Heart left ventricle (tissue), 16 donors: ENCODE measurements around the gene DNAJB12. TPM values are rescaled to one million over a fixed set of nuclear protein-coding genes. Genes with fewer than 3 reads are reported as not detected.
A peak's percentile ranks its signal among the peaks of the same experiment; 100 is the strongest.
"Not testable (repeated sequence)": the region's sequence is repeated elsewhere in the genome, so short reads cannot be mapped to it uniquely, and the experiment has no call there.

Experiments used
- ATAC-seq, 4 donors: fragments of 200-7000 bp; cut with Tn5 transposase; one replicate each; pipeline ENCODE4 v1.9.1; 2020 to 2022; ENCODE audit warnings: moderate library complexity in 4 of 4, mild to moderate bottlenecking in 3 of 4, moderate number of reproducible peaks in 1 of 4
- DNase-seq, 5 donors: peaks; one replicate each; pipeline ENCODE4 v3.0.0-alpha.2; 2020
- H3K27ac ChIP-seq, 12 donors: fragments of 200-600 bp; sonication (generic) in 4 of 12; one replicate each; pipeline versions ENCODE4 v1.5.0 to v1.8.0; 2016 to 2022; ENCODE audit warnings: mild to moderate bottlenecking in 2 of 12
- H3K27me3 ChIP-seq, 9 donors: fragments of 200-600 bp; sonication (generic) in 2 of 9; one replicate each; pipeline versions ENCODE4 v1.5.1 to v1.8.0; 2016 to 2022; ENCODE audit warnings: mild to moderate bottlenecking in 3 of 9
- H3K36me3 ChIP-seq, 9 donors: fragments of 200-600 bp; sonication (generic) in 2 of 9; one replicate each; pipeline versions ENCODE4 v1.5.0 to v1.8.0; 2018 to 2022; ENCODE audit warnings: mild to moderate bottlenecking in 2 of 9
- H3K4me1 ChIP-seq, 12 donors: fragments of 200-600 bp; sonication (generic) in 4 of 12; one replicate each; pipeline versions ENCODE4 v1.5.0 to v1.8.0; 2016 to 2022; ENCODE audit warnings: mild to moderate bottlenecking in 3 of 12
- H3K4me3 ChIP-seq, 12 donors: fragments of 200-600 bp; sonication (generic) in 4 of 12; one replicate each; pipeline versions ENCODE4 v1.5.0 to v1.8.0; 2017 to 2022; ENCODE audit warnings: mild to moderate bottlenecking in 9 of 12, moderate library complexity in 4 of 12
- H3K9me3 ChIP-seq, 12 donors: fragments of 200-600 bp; sonication (generic) in 4 of 12; one replicate each; pipeline versions ENCODE4 v1.5.0 to v1.8.0; 2016 to 2022; ENCODE audit warnings: mild to moderate bottlenecking in 1 of 12
- POLR2A ChIP-seq, 2 donors: fragments of 450-650 bp; IDR thresholded peaks; one replicate each; pipeline ENCODE4 v1.6.1; 2017; ENCODE audit warnings: antibody characterized with exemption in 2 of 2, mild to moderate bottlenecking in 2 of 2, moderate library complexity in 2 of 2
- WGBS, 4 donors: extraction: QIAGEN DNeasy Blood & Tissue Kit in 2 of 4; methylation state at CpG; one replicate each; pipeline versions ENCODE4 v1.1.5 to v1.1.7; 2013 to 2018; 5-methylcytosine and 5-hydroxymethylcytosine counted together
- intact Hi-C, 10 donors: fragments of 100-400 bp; cut with DNase I; formaldehyde crosslinking; loops; one replicate each; pipeline versions ENCODE4 v1.11.1 to v1.14.2; 2022
- polyA plus RNA-seq, 2 donors: library from polyadenylated mRNA; stranded (reverse); fragments of 200-250 nt; gene quantifications; one replicate each; pipeline ENCODE4 v1.2.3, GENCODE V29; 2013
- total RNA-seq, 9 donors: library from RNA; depleted of rRNA in 2 of 9; stranded (reverse); fragments of >200 nt in 2 of 9; fragmentation: NEBNext Ultra II Directional in 3 of 9; extraction: Animal tissue kit (Norgen Biotek cat#: 25700) in 3 of 9; gene quantifications; one replicate each; pipeline versions ENCODE4 v1.1.0 to v1.2.4, GENCODE V29; 2016 to 2023
- TF ChIP-seq, protein P1 (sequence below), 12 donors: fragments of 200-600 bp; sonication (generic) in 4 of 12; IDR thresholded peaks; one replicate each; pipeline versions ENCODE4 v1.5.0 to v1.8.0; 2018 to 2022; ENCODE audit warnings: antibody characterized with exemption in 12 of 12, mild to moderate bottlenecking in 5 of 12
- donor health status: ischemic (EF 13 %, LVEDD 7.1; RV severe dilation, severe dysfunction).
- donor health status: healthy with polysubstance abuse.
- donor health status: DM: no; HTN: yes; CAD: no.
- donor health status: DM: no; HTN: no; CAD: no.
- donor health status: ischemic (EF 25% LVEDD 6.9; RV normal size, moderate dysfunction).
- donor health status: ischemic (EF 25% LVEDD 5.7; RV mildly dilated, moderate dysfunction).
- donor health status: healthy.
- donor health status: DM: yes; HTN: yes; CAD: no.
- donor health status: ischemic (EF 35%, LVEDD 5.7; RV mildly dilated, moderate dysfunction).
- donor health status: nonischemic (EF 11% LVEDD 7.7; RV severe dilation, severe dysfunction).
- donor health status: DM: yes; HTN: yes; CAD: no.
- donor health status: PGD.
- donor health status: ischemic (EF 29% LVEDD 5.4; RV normal size, mild dysfunction).
- donor health status: nonischemic (EF 23%, LVEDD 6.1; RV moderate dilation, normal function).

The DNAJB12 gene
- total and polyA plus RNA-seq, 11 donors = 21.1 to 42.5 (median 29.1) TPM

DNA sequence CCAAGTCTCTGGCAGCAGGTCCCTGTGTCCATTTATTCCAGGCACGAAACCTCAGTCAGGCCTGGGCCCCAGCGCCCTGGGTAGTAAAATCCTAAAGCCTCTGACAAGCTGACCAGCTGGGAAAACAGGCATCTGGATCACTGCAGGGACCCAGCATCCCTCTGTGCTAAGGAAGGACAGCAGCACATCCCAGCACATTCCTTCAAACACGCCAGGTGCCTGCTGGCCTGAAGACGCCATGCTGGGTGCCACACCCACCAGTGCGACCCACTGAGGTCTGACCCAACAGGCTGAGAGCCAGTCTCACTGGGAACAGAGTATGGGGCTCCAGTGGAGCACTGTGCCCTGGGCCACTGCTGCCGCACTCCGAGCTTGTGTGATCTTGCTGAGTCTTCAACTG, 6.4 kb downstream of the DNAJB12 start:
- intact Hi-C loops = no loop called here
- peaks cover 0 to 68% (median 53%) of the 10 kb centered on the region in 9 donors for H3K36me3 ChIP-seq

DNA sequence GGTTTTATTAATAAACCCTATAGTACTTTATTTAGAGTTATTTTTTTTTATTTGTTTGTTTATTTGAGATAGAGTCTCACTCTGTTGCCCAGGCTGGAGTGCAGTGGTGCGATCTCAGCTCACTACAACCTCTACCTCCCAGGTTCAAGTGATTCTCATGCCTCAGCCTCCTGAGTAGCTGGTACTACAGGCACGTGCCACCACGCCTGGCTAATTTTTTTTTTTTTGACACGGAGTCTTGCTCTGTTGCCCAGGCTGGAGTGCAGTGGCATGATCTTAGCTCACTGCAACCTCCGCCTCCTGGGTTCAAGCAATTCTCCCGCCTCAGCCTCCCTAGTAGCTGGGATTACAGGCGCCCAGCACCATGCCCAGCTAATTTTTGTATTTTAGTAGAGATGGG, 8.6 kb downstream of the DNAJB12 start:
- peaks cover 0 to 78% (median 69%) of the 10 kb centered on the region in 9 donors for H3K36me3 ChIP-seq
- WGBS, 4 donors = 91 to 98% (median 96%) methylated on average over 7 of the region's 7 CpGs
- H3K9me3 ChIP-seq, intact Hi-C loops, H3K27ac ChIP-seq, H3K27me3 ChIP-seq, H3K4me3 ChIP-seq, ATAC-seq, DNase-seq: not testable (repeated sequence)
- peaks cover 0 to 13% (median under 1%) of the 10 kb centered on the region in 12 donors for H3K4me1 ChIP-seq

More for the DNA sequence above, 6.4 kb downstream of the DNAJB12 start:
- Histone ChIP-seq H3K4me3 (no peak overlapping the region), H3K27me3 (no peaks in the 10 kb centered on the region), H3K27ac (no peak overlapping the region), H3K4me1 (peaks cover 0 to 34% (median 21%) of the 10 kb centered on the region in 12 donors), H3K9me3 (no peaks in the 10 kb centered on the region)
- WGBS, 4 donors = 83 to 95% (median 92%) methylated on average over 4 to 7 of the region's 7 CpGs
- no peak for DNase-seq
- no peak for ATAC-seq
- TF ChIP-seq, protein P1, sequence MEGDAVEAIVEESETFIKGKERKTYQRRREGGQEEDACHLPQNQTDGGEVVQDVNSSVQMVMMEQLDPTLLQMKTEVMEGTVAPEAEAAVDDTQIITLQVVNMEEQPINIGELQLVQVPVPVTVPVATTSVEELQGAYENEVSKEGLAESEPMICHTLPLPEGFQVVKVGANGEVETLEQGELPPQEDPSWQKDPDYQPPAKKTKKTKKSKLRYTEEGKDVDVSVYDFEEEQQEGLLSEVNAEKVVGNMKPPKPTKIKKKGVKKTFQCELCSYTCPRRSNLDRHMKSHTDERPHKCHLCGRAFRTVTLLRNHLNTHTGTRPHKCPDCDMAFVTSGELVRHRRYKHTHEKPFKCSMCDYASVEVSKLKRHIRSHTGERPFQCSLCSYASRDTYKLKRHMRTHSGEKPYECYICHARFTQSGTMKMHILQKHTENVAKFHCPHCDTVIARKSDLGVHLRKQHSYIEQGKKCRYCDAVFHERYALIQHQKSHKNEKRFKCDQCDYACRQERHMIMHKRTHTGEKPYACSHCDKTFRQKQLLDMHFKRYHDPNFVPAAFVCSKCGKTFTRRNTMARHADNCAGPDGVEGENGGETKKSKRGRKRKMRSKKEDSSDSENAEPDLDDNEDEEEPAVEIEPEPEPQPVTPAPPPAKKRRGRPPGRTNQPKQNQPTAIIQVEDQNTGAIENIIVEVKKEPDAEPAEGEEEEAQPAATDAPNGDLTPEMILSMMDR (IDR thresholded peaks at IDR 0.05) = no peak
- no peak for TF ChIP-seq POLR2A (IDR thresholded peaks at IDR 0.05)

- H3K36me3 ChIP-seq = peaks cover 0 to 80% (median 73%) of the 10 kb centered on the region in 9 donors
- TF ChIP-seq, protein P1 (IDR thresholded peaks at IDR 0.05) = no peak
- TF ChIP-seq POLR2A (IDR thresholded peaks at IDR 0.05) = no peak
- H3K4me3 ChIP-seq = no peak overlapping the region
- no peak overlapping the region for H3K27ac ChIP-seq
- no peaks in the 10 kb centered on the region for H3K9me3 ChIP-seq
- ATAC-seq (no peak), DNase-seq (no peak)
- WGBS, 4 donors = 83 to 97% (median 87%) methylated on average over 6 to 11 of the region's 11 CpGs
- H3K4me1 ChIP-seq = peaks cover 0 to 15% (median 4%) of the 10 kb centered on the region in 12 donors
- H3K27me3 ChIP-seq = no peaks in the 10 kb centered on the region
- intact Hi-C loops = loop anchor here in 1 of 10 donors (5.0 kb wide), 1 partner anchor 393 kb away; no protein-coding TSS in a partner anchor
These were observed 9.8 kb downstream of the DNAJB12 start for GRCh38 chr10:72344932-72345331.

- no peak overlapping the region for H3K27ac ChIP-seq
- WGBS, 4 donors = 90 to 92% (median 91%) methylated on average over 5 of the region's 5 CpGs
- H3K9me3 ChIP-seq = no peaks in the 10 kb centered on the region
- peaks cover 0 to 82% (median 73%) of the 10 kb centered on the region in 9 donors for H3K36me3 ChIP-seq
- ATAC-seq (no peak), DNase-seq (no peak)
- H3K4me3 ChIP-seq = no peak overlapping the region
- H3K27me3 ChIP-seq = no peaks in the 10 kb centered on the region
- intact Hi-C loops = loop anchor here in 1 of 10 donors (5.0 kb wide), 1 partner anchor 391 kb away; no protein-coding TSS in a partner anchor
- no peak for TF ChIP-seq POLR2A (IDR thresholded peaks at IDR 0.05)
- H3K4me1 ChIP-seq = peaks cover 0 to 10% (median 4%) of the 10 kb centered on the region in 12 donors
These were observed 11.8 kb downstream of the DNAJB12 start for GRCh38 chr10:72342911-72343310.

DNA sequence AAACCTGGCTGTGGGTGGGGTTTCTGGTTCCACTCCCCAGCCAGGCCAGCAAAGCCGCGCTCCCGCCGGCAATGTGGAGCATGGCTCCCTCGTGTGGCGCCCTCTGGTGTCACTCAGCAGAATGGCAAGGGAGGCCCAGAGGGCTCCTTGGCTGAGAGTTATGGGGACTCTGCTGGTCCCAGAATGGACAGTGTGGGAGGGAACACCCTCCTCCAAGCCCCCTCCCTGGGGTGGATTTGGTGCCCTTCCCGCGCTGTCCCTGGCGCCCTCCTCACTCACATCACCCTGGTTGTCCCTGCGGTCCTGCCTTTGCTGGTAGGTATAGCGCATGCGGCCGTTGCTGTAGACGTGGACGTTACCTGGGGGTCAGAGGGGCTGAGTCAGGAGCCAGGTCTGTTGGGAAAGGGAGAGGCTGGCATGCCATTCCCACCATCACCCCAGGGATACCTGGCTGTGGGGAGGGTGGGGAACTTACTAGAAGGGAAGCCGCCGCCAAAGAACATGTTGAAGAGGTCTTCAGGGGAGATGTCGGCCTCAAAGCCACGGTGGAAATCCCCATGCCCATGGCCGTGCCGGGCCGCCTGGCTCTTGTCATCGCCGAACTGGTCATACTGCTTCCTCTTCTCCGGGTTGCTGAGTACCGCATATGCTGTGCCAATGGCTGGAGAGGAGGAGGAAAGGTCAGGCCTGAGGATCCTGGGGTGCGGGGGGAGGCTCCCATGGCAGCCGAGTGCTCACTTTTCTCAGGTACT, 14.0 kb downstream of the DNAJB12 start:
- peak in 4 of 5 donors; percentile 70 to 85 (median 74) for DNase-seq
- Histone ChIP-seq H3K27me3 (no peaks in the 10 kb centered on the region), H3K27ac (peak overlapping the region in 1 of 12 donors; percentile 23), H3K4me3 (no peak overlapping the region), H3K4me1 (peaks cover 4 to 27% (median 20%) of the 10 kb centered on the region in 12 donors), H3K36me3 (peaks cover 0 to 89% (median 78%) of the 10 kb centered on the region in 9 donors), H3K9me3 (no peaks in the 10 kb centered on the region)
- intact Hi-C loops = loop anchor here in 2 of 10 donors (2.0 to 5.0 kb wide), 2 partner anchors 292 to 388 kb away; no protein-coding TSS in a partner anchor
- TF ChIP-seq POLR2A (IDR thresholded peaks at IDR 0.05) = no peak
- TF ChIP-seq, protein P1 (IDR thresholded peaks at IDR 0.05) = peak; percentile 85 to 98 (median 93)
- WGBS, 4 donors = 69 to 73% (median 70%) methylated on average over 22 to 28 of the region's 28 CpGs
- ATAC-seq = peak in 3 of 4 donors; percentile 15 to 33 (median 25)
